GM12873 (cell line): ENCODE measurements around the gene CPLANE2.

ENCODE experiments used
- CTCF ChIP-seq: IDR thresholded peaks from 2 replicates; pipeline ENCODE4 v1.5.1; 2012; ENCODE audit warnings: low read depth, mild to moderate bottlenecking, moderate library complexity, low read length, control low read depth; ENCODE audit not compliant: insufficient read depth; ENCODE audit errors: missing control alignments

CPLANE2 gene

GRCh38 chr1:16183179-16183578, 53.8 kb downstream of the CPLANE2 start:
- no peak for TF ChIP-seq CTCF

- no peak for TF ChIP-seq CTCF
Measured at GRCh38 chr1:16181887-16182719, 54.9 kb downstream of the CPLANE2 start.
